Spleen (tissue), 11 donors: ENCODE measurements around the gene KCNAB1. TPM values are rescaled to one million over a fixed set of nuclear protein-coding genes. Genes with fewer than 3 reads are reported as not detected.
"Not testable (repeated sequence)": the region's sequence is repeated elsewhere in the genome, so short reads cannot be mapped to it uniquely, and the experiment has no call there.

Experiments used
- DNase-seq: peaks from one replicate; pipeline ENCODE4 v3.0.0-alpha.2; 2020
- H3K27ac ChIP-seq, 8 donors: fragments of 200-600 bp; sonication (generic) in 7 of 8; 1 replicate in 4 of 8; 2 replicates in 4 of 8; pipeline versions ENCODE4 v1.5.0 to v1.8.0; 2016 to 2021; ENCODE audit warnings: inconsistent platforms in 4 of 8, mild to moderate bottlenecking in 4 of 8, moderate library complexity in 1 of 8
- H3K27me3 ChIP-seq, 7 donors: fragments of 200-600 bp; sonication (generic) in 6 of 7; replicated peaks in 1 of 7; 1 replicate in 4 of 7; 2 replicates in 3 of 7; pipeline versions ENCODE4 v1.5.0 to v1.8.0; 2016 to 2021; ENCODE audit warnings: inconsistent platforms in 3 of 7, mild to moderate bottlenecking in 1 of 7
- H3K36me3 ChIP-seq, 6 donors: fragments of 200-600 bp; sonication (generic) in 5 of 6; 1 replicate in 4 of 6; 2 replicates in 2 of 6; pipeline versions ENCODE4 v1.5.0 to v1.8.0; 2016 to 2021; ENCODE audit warnings: inconsistent platforms in 2 of 6
- H3K4me1 ChIP-seq, 6 donors: fragments of 200-600 bp; sonication (generic) in 5 of 6; 1 replicate in 3 of 6; 2 replicates in 3 of 6; pipeline versions ENCODE4 v1.5.0 to v1.8.0; 2016 to 2021; ENCODE audit warnings: inconsistent platforms in 3 of 6
- H3K4me3 ChIP-seq, 8 donors: fragments of 200-600 bp; sonication (generic) in 7 of 8; 1 replicate in 4 of 8; 2 replicates in 4 of 8; pipeline versions ENCODE4 v1.5.0 to v1.8.0; 2016 to 2021; ENCODE audit warnings: inconsistent platforms in 4 of 8, mild to moderate bottlenecking in 4 of 8, moderate library complexity in 2 of 8
- H3K9me3 ChIP-seq, 8 donors: fragments of 200-600 bp; sonication (generic) in 7 of 8; 1 replicate in 4 of 8; 2 replicates in 4 of 8; pipeline versions ENCODE4 v1.5.0 to v1.8.0; 2016 to 2021; ENCODE audit warnings: inconsistent platforms in 4 of 8
- POLR2A ChIP-seq, 3 donors: fragments of 450-650 bp; IDR thresholded peaks; one replicate each; pipeline ENCODE4 v1.5.1; 2017; ENCODE audit warnings: antibody characterized with exemption in 3 of 3, mild to moderate bottlenecking in 1 of 3
- POLR2AphosphoS5 ChIP-seq, 3 donors: sonication (generic); formaldehyde crosslinking; IDR thresholded peaks; one replicate each; pipeline ENCODE4 v1.5.1; 2017; ENCODE audit warnings: antibody characterized with exemption in 3 of 3
- WGBS, 5 donors: extraction: QIAGEN DNeasy Blood & Tissue Kit in 3 of 5; methylation state at CpG; one replicate each; pipeline versions ENCODE4 v1.1.5 to v1.1.7; 2013 to 2018; 5-methylcytosine and 5-hydroxymethylcytosine counted together
- intact Hi-C: fragments of 100-400 bp; cut with DNase I; formaldehyde crosslinking; loops from one replicate; pipeline ENCODE4 v1.15.0; 2023; ENCODE audit warnings: low total_unique reads
- polyA plus RNA-seq, 3 donors: library from polyadenylated mRNA; stranded (reverse); fragments of 200-250 nt; gene quantifications; one replicate each; pipeline ENCODE4 v1.2.1, GENCODE V29; 2013
- total RNA-seq, 7 donors: library from RNA; depleted of rRNA in 3 of 7; stranded (reverse); fragments of >200 nt in 3 of 7; fragmentation: NEBNext Ultra II Directional in 4 of 7; extraction: Animal tissue kit (Norgen Biotek cat#: 25700) in 4 of 7; gene quantifications; one replicate each; pipeline versions ENCODE4 v1.1.0 to v1.2.1, GENCODE V29; 2016 to 2021
- TF ChIP-seq, protein P1 (sequence below), 11 experiments: fragments of 200-600 bp in 7 of 11; fragments of 450-650 bp in 4 of 11; sonication (generic) in 4 of 11; IDR thresholded peaks in 8 of 11; conservative IDR thresholded peaks in 3 of 11; 1 replicate in 7 of 11; 2 replicates in 4 of 11; pipeline versions ENCODE4 v1.4.0 to v1.8.0; 2016 to 2021; ENCODE audit warnings: antibody characterized with exemption in 11 of 11, inconsistent platforms in 4 of 11, mild to moderate bottlenecking in 1 of 11
- donor health status: healthy with polysubstance abuse.
- donor health status: DM: no; HTN: no; CAD: no; lungs with moderate emphysema.
- donor health status: DM: no; HTN: no; CAD: no.
- donor health status: Bipolar disorder and iron deficiency.
- donor health status: healthy.
- donor health status: DM: no; HTN: no; CAD: no.
- donor health status: DM: yes; HTN: yes; CAD: no.

KCNAB1 gene
- total and polyA plus RNA-seq, 10 donors, result 0.59 to 10.5 (median 6.3) TPM

DNA sequence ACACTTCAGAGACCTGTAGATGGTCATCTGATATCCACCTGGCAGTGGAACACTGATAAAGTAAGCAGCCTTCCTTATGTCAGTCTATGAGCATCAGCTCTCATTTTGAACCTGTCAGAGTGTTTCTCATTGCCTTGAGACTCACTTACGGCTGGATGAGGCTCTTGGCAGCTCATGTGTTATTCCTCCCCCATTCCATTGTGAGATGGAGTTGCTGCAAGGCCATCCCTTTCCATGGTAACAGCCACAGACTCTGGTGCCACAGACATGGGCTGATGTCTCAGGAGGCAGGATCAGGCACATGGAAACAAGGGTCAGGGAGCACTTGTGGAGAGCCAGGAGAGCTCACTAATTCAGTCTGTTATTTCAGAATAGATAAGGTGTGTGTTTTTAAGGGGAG is 11.9 kb downstream of the KCNAB1 start:
- intact Hi-C loops, result no loop called here
- TF ChIP-seq POLR2A (IDR thresholded peaks at IDR 0.05) (no peak), POLR2AphosphoS5 (IDR thresholded peaks at IDR 0.05) (no peak)
- TF ChIP-seq, protein P1, sequence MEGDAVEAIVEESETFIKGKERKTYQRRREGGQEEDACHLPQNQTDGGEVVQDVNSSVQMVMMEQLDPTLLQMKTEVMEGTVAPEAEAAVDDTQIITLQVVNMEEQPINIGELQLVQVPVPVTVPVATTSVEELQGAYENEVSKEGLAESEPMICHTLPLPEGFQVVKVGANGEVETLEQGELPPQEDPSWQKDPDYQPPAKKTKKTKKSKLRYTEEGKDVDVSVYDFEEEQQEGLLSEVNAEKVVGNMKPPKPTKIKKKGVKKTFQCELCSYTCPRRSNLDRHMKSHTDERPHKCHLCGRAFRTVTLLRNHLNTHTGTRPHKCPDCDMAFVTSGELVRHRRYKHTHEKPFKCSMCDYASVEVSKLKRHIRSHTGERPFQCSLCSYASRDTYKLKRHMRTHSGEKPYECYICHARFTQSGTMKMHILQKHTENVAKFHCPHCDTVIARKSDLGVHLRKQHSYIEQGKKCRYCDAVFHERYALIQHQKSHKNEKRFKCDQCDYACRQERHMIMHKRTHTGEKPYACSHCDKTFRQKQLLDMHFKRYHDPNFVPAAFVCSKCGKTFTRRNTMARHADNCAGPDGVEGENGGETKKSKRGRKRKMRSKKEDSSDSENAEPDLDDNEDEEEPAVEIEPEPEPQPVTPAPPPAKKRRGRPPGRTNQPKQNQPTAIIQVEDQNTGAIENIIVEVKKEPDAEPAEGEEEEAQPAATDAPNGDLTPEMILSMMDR (IDR thresholded peaks at IDR 0.05 in 8 of 11, conservative IDR thresholded peaks at IDR 0.05 in 3 of 11), result no peak
- no peaks in the 10 kb centered on the region for H3K9me3 ChIP-seq
- no peaks in the 10 kb centered on the region for H3K4me1 ChIP-seq
- no peak overlapping the region for H3K4me3 ChIP-seq
- no peak for DNase-seq
- peaks cover 0 to 6% (median 0%) of the 10 kb centered on the region in 7 donors for H3K27me3 ChIP-seq
- no peak overlapping the region for H3K27ac ChIP-seq
- no peaks in the 10 kb centered on the region for H3K36me3 ChIP-seq
- WGBS, 5 donors, result 66 to 100% (median 79%) methylated on average over 1 of the region's 1 CpG

DNA sequence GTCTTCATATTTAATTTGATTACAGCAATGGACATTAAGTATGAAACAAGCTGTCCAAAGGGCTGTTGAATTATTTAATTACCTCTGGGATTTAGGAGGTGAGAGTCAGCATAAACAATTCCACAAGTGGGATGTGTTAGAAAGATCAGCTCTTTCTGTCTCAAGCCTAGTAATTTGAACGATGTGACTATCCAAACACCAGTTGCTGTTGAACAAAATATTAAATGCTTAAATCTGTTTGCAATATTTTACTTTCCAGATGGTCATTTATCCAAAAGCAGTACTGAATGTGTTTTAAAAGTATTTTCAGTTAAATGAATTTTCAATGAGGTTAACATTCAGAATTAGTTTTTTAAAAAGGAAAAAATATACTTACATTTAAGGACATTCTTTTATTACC is 12.7 kb downstream of the KCNAB1 start:
- Histone ChIP-seq H3K4me1 (no peaks in the 10 kb centered on the region), H3K4me3 (no peak overlapping the region), H3K27me3 (peaks cover 0 to 6% (median 0%) of the 10 kb centered on the region in 7 donors), H3K36me3 (no peaks in the 10 kb centered on the region), H3K27ac (no peak overlapping the region), H3K9me3 (no peaks in the 10 kb centered on the region)
- no peak for DNase-seq
- 75 to 91% (median 82%) methylated on average over 1 of the region's 1 CpG for WGBS, 5 donors
- intact Hi-C loops, result no loop called here
- TF ChIP-seq POLR2A (IDR thresholded peaks at IDR 0.05), result no peak
- TF ChIP-seq, protein P1 (IDR thresholded peaks at IDR 0.05 in 8 of 11, conservative IDR thresholded peaks at IDR 0.05 in 3 of 11), result no peak

- no peak for TF ChIP-seq POLR2A (IDR thresholded peaks at IDR 0.05)
- no peak for TF ChIP-seq POLR2AphosphoS5 (IDR thresholded peaks at IDR 0.05)
- TF ChIP-seq, protein P1 (IDR thresholded peaks at IDR 0.05 in 8 of 11, conservative IDR thresholded peaks at IDR 0.05 in 3 of 11), result no peak
- intact Hi-C loops, result no loop called here
- WGBS, 5 donors, result 66 to 81% (median 71%) methylated on average over 2 of the region's 2 CpGs
Observed at GRCh38 chr3:156135921-156136638, 15.7 kb downstream of the KCNAB1 start.

DNA sequence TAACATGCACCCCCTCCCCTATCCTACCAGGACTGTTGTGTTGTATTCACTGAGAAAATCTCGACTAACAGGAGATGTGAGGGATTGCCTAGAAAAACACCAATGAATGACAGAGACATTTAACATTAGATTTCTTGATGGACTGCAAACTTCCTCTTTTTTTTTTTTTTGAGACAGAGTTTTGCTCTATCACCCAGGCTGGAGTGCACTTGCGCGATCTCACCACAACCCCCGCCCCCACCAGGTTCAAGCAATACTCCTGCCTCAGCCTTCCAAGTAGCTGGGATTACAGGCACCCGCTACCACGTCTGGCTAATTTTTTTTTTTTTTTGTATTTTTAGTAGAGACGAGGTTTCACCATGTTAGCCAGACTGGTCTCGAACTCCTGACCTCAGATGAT is 17.0 kb downstream of the KCNAB1 start:
- H3K27ac ChIP-seq, H3K4me3 ChIP-seq, H3K27me3 ChIP-seq, intact Hi-C loops, H3K36me3 ChIP-seq, H3K4me1 ChIP-seq, H3K9me3 ChIP-seq, DNase-seq: not testable (repeated sequence)
- 35 to 64% (median 42%) methylated on average over 6 to 8 of the region's 8 CpGs for WGBS, 5 donors

More at GRCh38 chr3:156135921-156136638, 15.7 kb downstream of the KCNAB1 start:
- no peak for DNase-seq
- no peaks in the 10 kb centered on the region for H3K9me3 ChIP-seq
- no peaks in the 10 kb centered on the region for H3K4me1 ChIP-seq
- no peak overlapping the region for H3K27ac ChIP-seq
- H3K4me3 ChIP-seq, result no peak overlapping the region
- no peaks in the 10 kb centered on the region for H3K36me3 ChIP-seq
- H3K27me3 ChIP-seq, result peaks cover 0 to 6% (median 0%) of the 10 kb centered on the region in 7 donors
